Thoracic aorta (tissue), 2 donors: ENCODE results near the gene ASXL2. TPM values are rescaled to one million over a fixed set of nuclear protein-coding genes. Genes with fewer than 3 reads are reported as not detected.

Source experiments
- ATAC-seq: fragments of 150-250 bp; one replicate; pipeline ENCODE4 v1.8.0; 2017; ENCODE audit warnings: low read depth; ENCODE audit not compliant: insufficient number of reproducible peaks, low FRiP score
- DNase-seq: peaks from one replicate; pipeline ENCODE4 v3.0.0-alpha.2; 2020; ENCODE audit warnings: low spot score
- H3K27ac ChIP-seq, 2 donors: fragments of 200-600 bp; sonication (generic); 1 replicate in 1 of 2; 2 replicates in 1 of 2; pipeline ENCODE4 v1.5.1; 2016; ENCODE audit warnings: mild to moderate bottlenecking in 2 of 2, moderate library complexity in 2 of 2
- H3K27me3 ChIP-seq: fragments of 200-600 bp; sonication (generic); replicated peaks from 2 replicates; pipeline ENCODE4 v1.6.0; 2016; ENCODE audit warnings: mild to moderate bottlenecking; ENCODE audit not compliant: insufficient read depth
- H3K36me3 ChIP-seq: fragments of 200-600 bp; sonication (generic); one replicate; pipeline ENCODE4 v1.5.1; 2016
- H3K4me1 ChIP-seq, 2 donors: fragments of 200-600 bp; sonication (generic); 1 replicate in 1 of 2; 2 replicates in 1 of 2; pipeline versions ENCODE4 v1.5.1 to v1.6.0; 2016; ENCODE audit warnings: low read depth in 2 of 2, mild to moderate bottlenecking in 1 of 2; ENCODE audit not compliant: control insufficient read depth in 1 of 2
- H3K4me3 ChIP-seq: fragments of 200-600 bp; sonication (generic); 2 replicates; pipeline ENCODE4 v1.5.1; 2016; ENCODE audit warnings: mild to moderate bottlenecking
- H3K9me3 ChIP-seq: fragments of 200-600 bp; sonication (generic); 2 replicates; pipeline ENCODE4 v1.5.1; 2016
- CTCF ChIP-seq: fragments of 200-600 bp; sonication (generic); IDR thresholded peaks from one replicate; pipeline ENCODE4 v1.5.1; 2019; ENCODE audit warnings: antibody characterized with exemption
- total RNA-seq, 2 donors: library from RNA; depleted of rRNA; stranded (reverse); fragments of >200 nt; gene quantifications; one replicate each; pipeline versions ENCODE4 v1.1.0 to v1.2.3, GENCODE V29; 2016

Gene ASXL2
- total RNA-seq, 2 donors from 2014 or later = 14.5 to 15.6 TPM

GRCh38 chr2:25763575-25763974 lies 114.7 kb downstream of the ASXL2 start:
- DNase-seq = no peak
- H3K4me3 ChIP-seq = no peak overlapping the region
- H3K27ac ChIP-seq = no peak overlapping the region
- H3K36me3 ChIP-seq = peaks cover 10% of the 10 kb centered on the region
- no peaks in the 10 kb centered on the region for H3K27me3 ChIP-seq
- no peaks in the 10 kb centered on the region for H3K9me3 ChIP-seq
- no peaks in the 10 kb centered on the region for H3K4me1 ChIP-seq
- TF ChIP-seq CTCF = no peak
- no peak for ATAC-seq

- no peaks in the 10 kb centered on the region for H3K9me3 ChIP-seq
- no peak overlapping the region for H3K27ac ChIP-seq
- no peak for TF ChIP-seq CTCF
- H3K4me3 ChIP-seq = no peak overlapping the region
- H3K27me3 ChIP-seq = no peaks in the 10 kb centered on the region
- peaks cover 6% of the 10 kb centered on the region for H3K36me3 ChIP-seq
- ATAC-seq (no peak), DNase-seq (no peak)
- no peaks in the 10 kb centered on the region for H3K4me1 ChIP-seq
These were observed 118.0 kb downstream of the ASXL2 start for GRCh38 chr2:25760297-25760696.

GRCh38 chr2:25758348-25758747 lies 119.9 kb downstream of the ASXL2 start:
- no peaks in the 10 kb centered on the region for H3K4me1 ChIP-seq
- H3K27me3 ChIP-seq = no peaks in the 10 kb centered on the region
- ATAC-seq (no peak), DNase-seq (no peak)
- H3K27ac ChIP-seq = no peak overlapping the region
- H3K9me3 ChIP-seq = no peaks in the 10 kb centered on the region
- H3K36me3 ChIP-seq = peaks cover 20% of the 10 kb centered on the region
- no peak overlapping the region for H3K4me3 ChIP-seq
- TF ChIP-seq CTCF = no peak

GRCh38 chr2:25757906-25758305 lies 120.4 kb downstream of the ASXL2 start:
- H3K27ac ChIP-seq = no peak overlapping the region
- no peaks in the 10 kb centered on the region for H3K27me3 ChIP-seq
- peaks cover 21% of the 10 kb centered on the region for H3K36me3 ChIP-seq
- DNase-seq = no peak
- ATAC-seq = no peak
- no peaks in the 10 kb centered on the region for H3K9me3 ChIP-seq
- no peaks in the 10 kb centered on the region for H3K4me1 ChIP-seq
- no peak overlapping the region for H3K4me3 ChIP-seq
- no peak for TF ChIP-seq CTCF

GRCh38 chr2:25756536-25756935 lies 121.8 kb downstream of the ASXL2 start:
- Histone ChIP-seq H3K27me3 (no peaks in the 10 kb centered on the region), H3K4me1 (no peaks in the 10 kb centered on the region), H3K36me3 (peaks cover 32% of the 10 kb centered on the region), H3K9me3 (no peaks in the 10 kb centered on the region), H3K27ac (no peak overlapping the region), H3K4me3 (no peak overlapping the region)
- TF ChIP-seq CTCF = no peak
- no peak for ATAC-seq
- no peak for DNase-seq
